ENCODE measurements around the gene OR52L1. TPM values are rescaled to one million over a fixed set of nuclear protein-coding genes. Genes with fewer than 3 reads are reported as not detected.

Gene OR52L1

DNA sequence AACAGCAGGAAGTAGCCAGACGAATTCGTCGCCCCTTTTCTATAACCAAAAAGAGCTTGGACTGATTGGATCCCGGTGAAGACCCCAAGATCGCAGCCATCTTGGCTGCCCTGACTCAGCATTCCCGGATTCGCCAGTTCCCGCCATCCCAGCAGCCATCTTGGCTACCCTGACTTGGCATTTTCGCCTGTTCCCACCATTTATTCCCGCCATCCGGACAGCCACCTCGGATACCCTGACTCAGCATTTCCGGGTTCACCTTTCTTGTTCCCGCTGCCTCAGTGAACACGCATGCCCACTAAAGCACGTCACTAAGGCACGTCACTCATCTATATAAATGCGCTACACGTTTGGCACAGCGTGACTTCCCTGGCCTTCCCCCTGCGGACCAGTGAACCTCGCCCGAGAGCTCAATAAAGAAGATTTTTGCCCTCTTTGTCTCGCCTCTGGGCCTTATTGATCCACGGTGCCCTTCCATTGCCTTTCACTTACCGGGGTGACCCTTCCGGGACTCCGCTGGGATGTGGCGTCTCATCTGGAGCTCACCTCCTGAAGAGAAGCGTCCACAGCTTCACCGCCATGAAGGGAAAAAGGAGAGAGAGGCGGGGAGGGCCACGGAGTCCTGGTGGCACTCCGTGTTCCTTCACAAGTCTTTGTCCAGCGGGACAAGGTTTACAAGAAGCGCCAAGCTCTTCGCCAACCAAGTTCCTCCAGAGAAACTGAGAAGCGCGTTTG, 48.8 kb downstream of the OR52L1 start:
- no peak for DNase-seq
- H4K8ac ChIP-seq (ENCODE audit: low read depth, low read length), result no peak overlapping the region
- H3K56ac ChIP-seq (ENCODE audit: low read length), result no peak overlapping the region
- H3K36me3 ChIP-seq (ENCODE audit: control insufficient read depth, insufficient read depth, low read length), result no peaks in the 10 kb centered on the region
- H3K4me3 ChIP-seq (ENCODE audit: low read length), result no peak overlapping the region
- no peak overlapping the region for H3K4ac ChIP-seq (ENCODE audit: low read depth, low read length)
- H2BK15ac ChIP-seq (replicated peaks; ENCODE audit: low read depth), result no peak overlapping the region
- no peak overlapping the region for H3K27ac ChIP-seq (ENCODE audit: low read depth, low read length)
- H2AK5ac ChIP-seq (ENCODE audit: low read length), result no peak overlapping the region
- no peaks in the 10 kb centered on the region for H3K79me2 ChIP-seq (ENCODE audit: control insufficient read depth, insufficient read depth, low read length)
- no peak overlapping the region for H3K9ac ChIP-seq (ENCODE audit: low read length)
- H2BK5ac ChIP-seq (ENCODE audit: low read length), result no peak overlapping the region
- no peaks in the 10 kb centered on the region for H3K27me3 ChIP-seq (ENCODE audit: insufficient read depth, low read length, poor library complexity)
- H3K23ac ChIP-seq (ENCODE audit: low read length), result no peak overlapping the region
- no peak overlapping the region for H4K5ac ChIP-seq (ENCODE audit: low read length)
- WGBS (ENCODE audit: extremely low coverage, insufficient coverage, low lambda C conversion rate), result no CpG with 5 or more reads among the region's 39 CpGs
- no peaks in the 10 kb centered on the region for H3K4me1 ChIP-seq (ENCODE audit: control insufficient read depth, low read depth, low read length)
- no peak overlapping the region for H3K18ac ChIP-seq (ENCODE audit: low read length)
- H3K79me1 ChIP-seq (ENCODE audit: low read length), result no peaks in the 10 kb centered on the region
- no peak overlapping the region for H3K4me2 ChIP-seq (ENCODE audit: low read length)
- H2BK120ac ChIP-seq (ENCODE audit: low read depth, low read length), result no peak overlapping the region

Small RNA genes within 50 kb of the gene (small RNA-seq; reads per million reads assigned to genes)
- gene RNA5SP329 (ENCODE audit: insufficient read depth), result not detected

All from mesendoderm (in vitro differentiated cells).